A549 treated with RU486 at 1 μM for 4 hours (cell line): Measurements from ENCODE around the gene KHDC1L. TPM values are rescaled to one million over a fixed set of nuclear protein-coding genes. Genes with fewer than 3 reads are reported as not detected.

Experiments
- total RNA-seq: library from RNA; stranded (reverse); fragments of 200-300 nt; extraction: Qiagen RNA extraction; gene quantifications from 5 replicates; pipeline ENCODE4 v1.2.3, GENCODE V29; 2022; ENCODE audit warnings: low read depth

The KHDC1L gene
- total RNA-seq: 0.25 to 0.51 TPM (median 0.39 TPM) in 4 of 5 replicates, not detected in the other

GRCh38 chr6:73225396-73225795 is at the start of gene KHDC1L:
TSS of gene KHDC1L (minus strand) at chr6:73225496. CDS start at chr6:73225408, 88 bp downstream.

GRCh38 chr6:73262671-73263569 is 37.6 kb upstream of the KHDC1L start, which contains the start of gene KHDC1:
TSS of gene KHDC1 (minus strand) at chr6:73263196. CDS start at chr6:73242517, 20,679 bp downstream.

Other genes with a start within 250 kb of the KHDC1L start
- 2.2 to 4.0 TPM (median 3.5 TPM) in 5 replicates for gene KHDC1, start 37.7 kb upstream of the KHDC1L start, total RNA-seq
- not detected in 5 replicates for gene DPPA5, start 128.8 kb upstream of the KHDC1L start, total RNA-seq
- not detected in 5 replicates for gene KHDC3L, start 137.2 kb upstream of the KHDC1L start, total RNA-seq
- gene OOEP, start 144.4 kb upstream of the KHDC1L start, total RNA-seq: not detected in 5 replicates
- not detected in 5 replicates for gene DDX43, start 169.3 kb upstream of the KHDC1L start, total RNA-seq
- 4.8 to 5.6 TPM (median 5.2 TPM) in 5 replicates for gene CGAS, start 226.8 kb upstream of the KHDC1L start, total RNA-seq
- gene MTO1, start 236.2 kb upstream of the KHDC1L start, total RNA-seq: 9.8 to 12.1 TPM (median 10.8 TPM) in 5 replicates